ENCODE results near the gene CMTM1. TPM values are rescaled to one million over a fixed set of nuclear protein-coding genes. Genes with fewer than 3 reads are reported as not detected.

The CMTM1 gene
- polyA plus RNA-seq, 1 donor from 2014 or later, result 1.6 TPM

- TF ChIP-seq REST (IDR thresholded peaks at IDR 0.05; ENCODE audit: borderline replicate concordance) (no peak), MXI1 (conservative IDR thresholded peaks at IDR 0.05; ENCODE audit: poor library complexity, severe bottlenecking) (no peak)
- Histone ChIP-seq H3K79me2 (replicated peaks; ENCODE audit: insufficient read depth, low read length) (no peaks in the 10 kb centered on the region), H3K27ac (ENCODE audit: low read length) (no peak overlapping the region), H4K20me1 (ENCODE audit: insufficient read depth) (no peaks in the 10 kb centered on the region), H3K9ac (ENCODE audit: low read length) (no peak overlapping the region), H3F3A (ENCODE audit: insufficient read depth, low read length, poor library complexity, severe bottlenecking) (no peaks in the 10 kb centered on the region), H3K9me2 (ENCODE audit: insufficient read depth, low read length) (no peaks in the 10 kb centered on the region), H3K36me3 (ENCODE audit: insufficient read depth, low read length) (no peaks in the 10 kb centered on the region), H3K27me3 (ENCODE audit: insufficient read depth, low read depth, low read length) (no peaks in the 10 kb centered on the region), H3K4me3 (ENCODE audit: low read length) (no peak overlapping the region), H3K4me2 (ENCODE audit: low read length) (no peak overlapping the region), H2AFZ (ENCODE audit: low read depth, low read length) (no peak overlapping the region), H3K9me3 (ENCODE audit: low read length) (no peaks in the 10 kb centered on the region)
These were observed 22.1 kb upstream of the CMTM1 start for GRCh38 chr16:66544016-66544757.

- H3F3A ChIP-seq (ENCODE audit: insufficient read depth, low read length, poor library complexity, severe bottlenecking), result no peaks in the 10 kb centered on the region
- no peaks in the 10 kb centered on the region for H3K79me2 ChIP-seq (replicated peaks; ENCODE audit: insufficient read depth, low read length)
- H3K9me2 ChIP-seq (ENCODE audit: insufficient read depth, low read length), result no peaks in the 10 kb centered on the region
- no peak overlapping the region for H3K4me2 ChIP-seq (ENCODE audit: low read length)
- no peaks in the 10 kb centered on the region for H3K9me3 ChIP-seq (ENCODE audit: low read length)
- no peak overlapping the region for H3K27ac ChIP-seq (ENCODE audit: low read length)
- H3K4me3 ChIP-seq (ENCODE audit: low read length), result no peak overlapping the region
- H2AFZ ChIP-seq (ENCODE audit: low read depth, low read length), result no peak overlapping the region
- TF ChIP-seq REST (IDR thresholded peaks at IDR 0.05; ENCODE audit: borderline replicate concordance) (no peak), RAD21 (conservative IDR thresholded peaks at IDR 0.05) (no peak), TAF1 (IDR thresholded peaks at IDR 0.05; ENCODE audit: low read depth) (no peak), EZH2 (IDR thresholded peaks at IDR 0.05; ENCODE audit: borderline replicate concordance, insufficient read depth, low read length, poor library complexity, severe bottlenecking) (no peak), EP300 (conservative IDR thresholded peaks at IDR 0.05; ENCODE audit: poor library complexity, severe bottlenecking) (no peak), CTCF (IDR thresholded peaks at IDR 0.05; ENCODE audit: poor library complexity, severe bottlenecking) (no peak), POLR2AphosphoS5 (IDR thresholded peaks at IDR 0.05) (no peak)
- H3K9ac ChIP-seq (ENCODE audit: low read length), result no peak overlapping the region
- H3K27me3 ChIP-seq (ENCODE audit: insufficient read depth, low read depth, low read length), result no peaks in the 10 kb centered on the region
- no peaks in the 10 kb centered on the region for H4K20me1 ChIP-seq (ENCODE audit: insufficient read depth)
- H3K36me3 ChIP-seq (ENCODE audit: insufficient read depth, low read length), result no peaks in the 10 kb centered on the region
These were observed 18.9 kb upstream of the CMTM1 start for GRCh38 chr16:66547101-66547989.
